Liver (tissue), 9 donors: ENCODE data around the gene CACNG6. TPM values are rescaled to one million over a fixed set of nuclear protein-coding genes. Genes with fewer than 3 reads are reported as not detected.

ENCODE experiments used
- DNase-seq: peaks from one replicate; pipeline ENCODE4 v3.0.0-alpha.2; 2017; ENCODE audit warnings: low spot score
- H3K27ac ChIP-seq, 2 donors: one replicate each; pipeline ENCODE4 v1.7.0; 2013; ENCODE audit warnings: inconsistent platforms in 2 of 2, low read length in 2 of 2, control low read depth in 1 of 2, low read depth in 1 of 2, mild to moderate bottlenecking in 1 of 2
- H3K27me3 ChIP-seq, 4 donors: one replicate each; pipeline versions ENCODE4 v1.6.1 to v1.7.0; 2013; ENCODE audit warnings: low read length in 3 of 4, inconsistent platforms in 1 of 4, mild to moderate bottlenecking in 1 of 4, moderate library complexity in 1 of 4; ENCODE audit not compliant: control insufficient read depth in 4 of 4, insufficient read depth in 4 of 4
- H3K36me3 ChIP-seq, 4 donors: one replicate each; pipeline versions ENCODE4 v1.6.1 to v1.7.0; 2013; ENCODE audit warnings: low read length in 3 of 4, mild to moderate bottlenecking in 3 of 4, low read depth in 1 of 4, moderate library complexity in 1 of 4; ENCODE audit not compliant: control insufficient read depth in 4 of 4, insufficient read depth in 3 of 4
- H3K4me1 ChIP-seq, 4 donors: one replicate each; pipeline versions ENCODE4 v1.6.1 to v1.7.0; 2013; ENCODE audit warnings: low read length in 3 of 4, mild to moderate bottlenecking in 3 of 4, moderate library complexity in 1 of 4; ENCODE audit not compliant: control insufficient read depth in 4 of 4, insufficient read depth in 4 of 4
- H3K4me3 ChIP-seq, 3 donors: one replicate each; pipeline versions ENCODE4 v1.6.1 to v1.7.0; 2013; ENCODE audit warnings: low read length in 3 of 3, control low read depth in 1 of 3, low read depth in 1 of 3, mild to moderate bottlenecking in 1 of 3
- H3K9ac ChIP-seq, 2 donors: one replicate each; pipeline ENCODE4 v1.7.0; 2013; ENCODE audit warnings: low read length in 2 of 2, mild to moderate bottlenecking in 2 of 2, moderate library complexity in 2 of 2, control low read depth in 1 of 2, low read depth in 1 of 2
- H3K9me3 ChIP-seq, 4 donors: one replicate each; pipeline versions ENCODE4 v1.6.1 to v1.7.0; 2013; ENCODE audit warnings: low read length in 3 of 4; ENCODE audit not compliant: control insufficient read depth in 4 of 4
- ATF3 ChIP-seq: IDR thresholded peaks from 2 replicates; pipeline ENCODE4 v1.6.1; 2016; ENCODE audit warnings: antibody characterized with exemption
- FOXA1 ChIP-seq: IDR thresholded peaks from 2 replicates; pipeline ENCODE4 v1.6.1; 2016; ENCODE audit warnings: antibody characterized with exemption
- FOXA2 ChIP-seq: IDR thresholded peaks from 2 replicates; pipeline ENCODE4 v1.6.1; 2016; ENCODE audit warnings: antibody characterized with exemption
- GABPA ChIP-seq, 2 donors: IDR thresholded peaks in 1 of 2; conservative IDR thresholded peaks in 1 of 2; 2 replicates each; pipeline ENCODE4 v1.6.1; 2016; ENCODE audit warnings: antibody characterized with exemption in 2 of 2, mild to moderate bottlenecking in 1 of 2, moderate library complexity in 1 of 2
- HNF4G ChIP-seq: IDR thresholded peaks from 2 replicates; pipeline ENCODE4 v1.6.1; 2016; ENCODE audit warnings: antibody characterized with exemption
- JUND ChIP-seq, 2 donors: IDR thresholded peaks; 2 replicates each; pipeline ENCODE4 v1.6.1; 2016; ENCODE audit warnings: antibody characterized with exemption in 2 of 2
- NR2F2 ChIP-seq: IDR thresholded peaks from 2 replicates; pipeline ENCODE4 v1.6.1; 2016; ENCODE audit warnings: antibody characterized with exemption
- RAD21 ChIP-seq, 2 donors: IDR thresholded peaks; 2 replicates each; pipeline ENCODE4 v1.6.1; 2016; ENCODE audit warnings: antibody characterized with exemption in 2 of 2, mild to moderate bottlenecking in 2 of 2
- REST ChIP-seq: IDR thresholded peaks from 2 replicates; pipeline ENCODE4 v1.6.1; 2016; ENCODE audit warnings: antibody characterized with exemption, mild to moderate bottlenecking
- RXRA ChIP-seq, 2 donors: IDR thresholded peaks; 2 replicates each; pipeline ENCODE4 v1.6.1; 2017 to 2018; ENCODE audit warnings: antibody characterized with exemption in 2 of 2, mild to moderate bottlenecking in 1 of 2
- SP1 ChIP-seq: IDR thresholded peaks from 2 replicates; pipeline ENCODE4 v1.6.1; 2018; ENCODE audit warnings: antibody characterized with exemption, mild to moderate bottlenecking
- YY1 ChIP-seq: IDR thresholded peaks from 2 replicates; pipeline ENCODE4 v1.6.1; 2016; ENCODE audit warnings: antibody characterized with exemption, mild to moderate bottlenecking
- ZBTB33 ChIP-seq: IDR thresholded peaks from 2 replicates; pipeline ENCODE4 v1.6.1; 2016; ENCODE audit warnings: antibody characterized with exemption
- WGBS: extraction: QIAGEN DNeasy Blood & Tissue Kit; methylation state at CpG from one replicate; pipeline ENCODE4 v1.1.7; 2013; 5-methylcytosine and 5-hydroxymethylcytosine counted together
- polyA plus RNA-seq, 2 donors: library from polyadenylated mRNA; stranded (reverse) in 1 of 2; unstranded in 1 of 2; fragments of 200-250 nt in 1 of 2; fragments of >200 nt in 1 of 2; fragmentation: Nextera tagmentation in 1 of 2; extraction: Ambion mirVana in 1 of 2; gene quantifications; one replicate each; pipeline versions ENCODE4 v1.2.1 to v1.2.3, GENCODE V29; 2013 to 2015
- total RNA-seq, 2 donors: library from RNA; depleted of rRNA; stranded (reverse); fragments of >200 nt; gene quantifications; one replicate each; pipeline ENCODE4 v1.2.3, GENCODE V29; 2014
- donor health status: healthy.
- donor health status: healthy.
- donor health status: healthy.
- donor health status: healthy.
- donor health status: healthy.

The CACNG6 gene
- total and polyA plus RNA-seq, 4 donors, result not detected

- no peak overlapping the region for H3K27ac ChIP-seq
- H3K27me3 ChIP-seq, result peaks cover 2 to 15% (median 4%) of the 10 kb centered on the region in 4 donors
- no peaks in the 10 kb centered on the region for H3K36me3 ChIP-seq
- no peak for TF ChIP-seq ATF3
- no peak for TF ChIP-seq SP1
- TF ChIP-seq FOXA2, result no peak
- TF ChIP-seq HNF4G, result no peak
- no peak for TF ChIP-seq JUND (IDR thresholded peaks at IDR 0.05)
- no peak for TF ChIP-seq FOXA1
- TF ChIP-seq REST, result no peak
- TF ChIP-seq RAD21 (IDR thresholded peaks at IDR 0.05), result no peak
- peaks cover 0 to 3% (median 0%) of the 10 kb centered on the region in 4 donors for H3K9me3 ChIP-seq
- no peaks in the 10 kb centered on the region for H3K4me1 ChIP-seq
- 79% methylated on average over 4 of the region's 4 CpGs for WGBS
- DNase-seq, result no peak
- no peak overlapping the region for H3K4me3 ChIP-seq
- no peak overlapping the region for H3K9ac ChIP-seq
These were observed 46.5 kb upstream of the CACNG6 start for GRCh38 chr19:53944933-53945332.

DNA sequence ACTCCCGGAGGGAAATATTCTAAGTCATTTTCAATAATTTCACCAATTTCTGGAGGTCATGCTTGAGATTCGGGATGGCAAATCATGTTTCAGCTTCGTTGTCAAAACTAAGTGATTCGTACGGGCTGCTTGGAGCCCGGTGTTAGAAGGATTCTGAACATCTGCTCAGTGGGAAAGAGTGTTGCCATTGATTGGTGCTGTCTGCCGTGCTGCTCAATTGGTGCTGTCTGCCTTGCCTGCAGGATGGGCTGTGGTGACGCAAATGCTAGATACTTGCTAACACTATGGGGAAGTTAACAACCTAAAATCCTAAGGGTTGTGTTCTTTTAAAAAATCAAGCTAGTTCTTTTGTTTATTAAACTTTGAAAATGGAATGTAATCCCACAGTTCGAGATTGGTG lies 46.0 kb upstream of the CACNG6 start:
- H3K27ac ChIP-seq, result no peak overlapping the region
- peaks cover 0 to 3% (median 0%) of the 10 kb centered on the region in 4 donors for H3K9me3 ChIP-seq
- no peak for DNase-seq
- TF ChIP-seq REST (no peak), YY1 (no peak), NR2F2 (no peak), ZBTB33 (no peak), GABPA (IDR thresholded peaks at IDR 0.05 in 1 of 2, conservative IDR thresholded peaks at IDR 0.05 in 1 of 2) (no peak), SP1 (no peak), RXRA (IDR thresholded peaks at IDR 0.05) (no peak), RAD21 (IDR thresholded peaks at IDR 0.05) (no peak)
- no peak overlapping the region for H3K4me3 ChIP-seq
- peaks cover under 1 to 15% (median 3%) of the 10 kb centered on the region in 4 donors for H3K27me3 ChIP-seq
- WGBS, result 44% methylated on average over 9 of the region's 9 CpGs
- H3K36me3 ChIP-seq, result no peaks in the 10 kb centered on the region
- no peaks in the 10 kb centered on the region for H3K4me1 ChIP-seq
- H3K9ac ChIP-seq, result no peak overlapping the region
